GM12873 (cell line): ENCODE measurements around the gene IRF2BP1.

Source experiments
- TF ChIP-seq, protein P1 (sequence below): IDR thresholded peaks from 2 replicates; pipeline ENCODE4 v1.5.1; 2012; ENCODE audit warnings: low read depth, mild to moderate bottlenecking, moderate library complexity, low read length, control low read depth; ENCODE audit not compliant: insufficient read depth; ENCODE audit errors: missing control alignments

IRF2BP1 gene

DNA sequence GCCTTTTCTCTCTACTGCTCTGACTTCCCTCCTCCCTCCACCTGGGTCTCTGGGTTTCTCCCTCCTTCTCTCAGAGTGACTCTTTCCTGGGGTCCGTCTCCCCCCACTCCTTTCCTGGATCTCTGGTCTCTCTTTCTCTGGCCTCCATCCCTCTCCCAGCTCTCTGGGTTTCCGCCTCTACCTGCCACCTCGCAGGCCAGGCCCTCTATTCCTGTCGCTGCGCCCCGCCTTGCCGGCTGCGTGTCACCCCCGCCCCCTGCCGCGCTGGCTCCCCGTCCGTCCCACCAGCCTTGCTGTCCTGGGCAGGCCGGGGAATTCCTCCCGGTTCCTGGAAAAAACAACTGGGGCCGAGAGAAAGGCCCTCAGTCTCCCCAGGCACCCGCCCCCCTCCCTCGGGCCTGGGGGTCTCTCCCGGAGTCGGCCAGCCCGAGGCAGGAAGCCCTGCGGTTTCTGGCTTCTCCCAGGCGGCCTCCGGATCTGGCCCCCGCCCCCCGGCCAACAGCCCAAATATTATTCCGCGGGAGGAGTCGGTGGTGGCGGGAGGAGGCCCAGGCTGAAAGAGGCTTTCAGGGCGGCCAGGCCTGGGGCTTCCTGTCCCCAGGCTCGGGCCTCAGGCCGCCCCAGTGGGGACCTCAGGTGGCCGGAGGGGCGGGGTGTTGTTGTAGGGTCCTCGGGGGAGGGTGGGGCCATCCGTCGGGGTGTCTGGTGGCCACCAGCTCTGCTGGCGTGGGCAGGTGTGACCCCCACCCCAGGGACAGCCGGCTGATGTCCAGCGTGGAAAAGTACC lies 9.3 kb downstream of the IRF2BP1 start:
- TF ChIP-seq, protein P1, sequence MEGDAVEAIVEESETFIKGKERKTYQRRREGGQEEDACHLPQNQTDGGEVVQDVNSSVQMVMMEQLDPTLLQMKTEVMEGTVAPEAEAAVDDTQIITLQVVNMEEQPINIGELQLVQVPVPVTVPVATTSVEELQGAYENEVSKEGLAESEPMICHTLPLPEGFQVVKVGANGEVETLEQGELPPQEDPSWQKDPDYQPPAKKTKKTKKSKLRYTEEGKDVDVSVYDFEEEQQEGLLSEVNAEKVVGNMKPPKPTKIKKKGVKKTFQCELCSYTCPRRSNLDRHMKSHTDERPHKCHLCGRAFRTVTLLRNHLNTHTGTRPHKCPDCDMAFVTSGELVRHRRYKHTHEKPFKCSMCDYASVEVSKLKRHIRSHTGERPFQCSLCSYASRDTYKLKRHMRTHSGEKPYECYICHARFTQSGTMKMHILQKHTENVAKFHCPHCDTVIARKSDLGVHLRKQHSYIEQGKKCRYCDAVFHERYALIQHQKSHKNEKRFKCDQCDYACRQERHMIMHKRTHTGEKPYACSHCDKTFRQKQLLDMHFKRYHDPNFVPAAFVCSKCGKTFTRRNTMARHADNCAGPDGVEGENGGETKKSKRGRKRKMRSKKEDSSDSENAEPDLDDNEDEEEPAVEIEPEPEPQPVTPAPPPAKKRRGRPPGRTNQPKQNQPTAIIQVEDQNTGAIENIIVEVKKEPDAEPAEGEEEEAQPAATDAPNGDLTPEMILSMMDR = no peak

DNA sequence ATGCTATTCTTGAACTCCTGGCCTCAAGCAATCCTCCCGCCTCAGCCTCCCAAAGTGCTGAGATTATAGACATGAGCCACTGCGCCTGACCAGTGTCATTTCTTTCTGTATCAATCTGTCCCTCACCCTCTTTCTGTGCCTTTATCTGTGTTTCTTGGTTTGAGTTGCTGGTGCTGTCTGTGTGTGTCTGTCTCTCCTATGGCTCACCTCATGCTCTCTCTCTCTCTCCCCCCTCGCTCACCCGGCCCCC lies 9.9 kb downstream of the IRF2BP1 start:
- TF ChIP-seq, protein P1 = no peak

DNA sequence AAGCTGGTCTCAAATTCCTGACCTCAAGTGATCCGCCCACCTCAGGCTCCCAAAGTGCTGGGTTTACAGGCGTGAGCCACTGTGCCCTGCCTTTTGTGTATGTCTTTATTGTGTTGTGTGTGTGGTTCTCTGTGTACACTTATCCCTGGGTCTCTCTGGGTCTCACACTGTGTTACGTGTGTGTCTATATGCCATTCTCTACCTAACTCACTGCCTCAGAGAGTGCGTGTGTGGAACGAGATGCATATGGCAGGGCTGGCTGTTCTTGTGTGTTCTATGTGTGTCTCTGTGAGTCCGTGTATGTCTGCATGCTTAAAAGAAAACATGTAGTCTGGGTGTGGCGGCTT lies 11.3 kb downstream of the IRF2BP1 start:
- TF ChIP-seq, protein P1 = no peak

DNA sequence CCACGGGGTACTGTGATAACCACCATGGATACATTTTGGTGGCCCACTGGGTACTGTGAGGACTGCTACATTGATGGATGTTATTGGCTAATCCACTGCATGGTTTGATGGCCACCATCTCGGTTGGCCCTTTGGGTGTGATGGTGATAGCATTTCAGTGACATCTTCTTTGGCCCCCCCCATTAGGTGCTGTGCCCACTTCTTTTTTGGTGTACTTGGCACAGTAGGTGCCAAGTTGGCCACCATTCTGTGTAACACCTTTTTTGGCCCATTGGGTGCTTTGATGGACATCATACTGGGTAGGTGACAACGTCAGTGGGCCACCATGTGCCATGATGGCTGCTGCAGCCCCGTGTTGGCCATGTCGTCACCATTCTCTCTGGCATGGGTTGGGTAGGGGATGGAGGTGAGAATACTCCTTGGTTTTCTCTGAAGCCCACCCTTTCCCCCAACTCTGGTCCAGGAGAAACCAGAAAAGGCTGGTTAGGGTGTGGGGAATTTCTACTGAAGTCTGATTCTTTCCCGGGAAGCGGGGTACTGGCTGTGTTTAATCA lies 12.6 kb downstream of the IRF2BP1 start:
- TF ChIP-seq, protein P1 = no peak

DNA sequence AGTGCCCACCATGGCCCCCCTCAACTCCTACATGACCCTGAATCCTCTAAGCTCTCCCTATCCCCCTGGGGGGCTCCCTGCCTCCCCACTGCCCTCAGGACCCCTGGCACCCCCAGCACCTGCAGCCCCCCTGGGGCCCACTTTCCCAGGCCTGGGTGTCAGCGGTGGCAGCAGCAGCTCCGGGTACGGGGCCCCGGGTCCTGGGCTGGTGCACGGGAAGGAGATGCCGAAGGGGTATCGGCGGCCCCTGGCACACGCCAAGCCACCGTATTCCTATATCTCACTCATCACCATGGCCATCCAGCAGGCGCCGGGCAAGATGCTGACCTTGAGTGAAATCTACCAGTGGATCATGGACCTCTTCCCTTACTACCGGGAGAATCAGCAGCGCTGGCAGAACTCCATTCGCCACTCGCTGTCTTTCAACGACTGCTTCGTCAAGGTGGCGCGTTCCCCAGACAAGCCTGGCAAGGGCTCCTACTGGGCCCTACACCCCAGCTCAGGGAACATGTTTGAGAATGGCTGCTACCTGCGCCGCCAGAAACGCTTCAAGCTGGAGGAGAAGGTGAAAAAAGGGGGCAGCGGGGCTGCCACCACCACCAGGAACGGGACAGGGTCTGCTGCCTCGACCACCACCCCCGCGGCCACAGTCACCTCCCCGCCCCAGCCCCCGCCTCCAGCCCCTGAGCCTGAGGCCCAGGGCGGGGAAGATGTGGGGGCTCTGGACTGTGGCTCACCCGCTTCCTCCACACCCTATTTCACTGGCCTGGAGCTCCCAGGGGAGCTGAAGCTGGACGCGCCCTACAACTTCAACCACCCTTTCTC lies 13.6 kb downstream of the IRF2BP1 start:
- TF ChIP-seq, protein P1 = no peak

DNA sequence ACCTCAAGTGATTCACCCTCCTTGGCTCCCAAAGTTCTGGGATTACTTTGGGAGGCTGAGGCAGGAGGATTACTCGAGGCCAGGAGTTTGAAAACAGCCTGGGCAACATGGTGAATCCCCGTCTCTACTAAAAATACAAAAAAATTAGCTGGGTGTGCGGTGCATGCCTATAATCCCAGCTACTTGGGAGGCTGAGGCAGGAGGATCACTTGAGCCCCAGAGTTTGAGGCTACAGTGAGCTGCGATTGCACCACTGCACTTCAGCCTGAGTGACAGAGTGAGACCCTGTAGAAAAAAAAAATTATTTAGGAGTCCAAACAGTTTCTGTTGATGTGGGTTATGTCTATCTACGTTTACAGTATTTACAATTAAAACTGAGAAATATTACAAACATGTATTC lies 15.1 kb downstream of the IRF2BP1 start:
- TF ChIP-seq, protein P1 = no peak

DNA sequence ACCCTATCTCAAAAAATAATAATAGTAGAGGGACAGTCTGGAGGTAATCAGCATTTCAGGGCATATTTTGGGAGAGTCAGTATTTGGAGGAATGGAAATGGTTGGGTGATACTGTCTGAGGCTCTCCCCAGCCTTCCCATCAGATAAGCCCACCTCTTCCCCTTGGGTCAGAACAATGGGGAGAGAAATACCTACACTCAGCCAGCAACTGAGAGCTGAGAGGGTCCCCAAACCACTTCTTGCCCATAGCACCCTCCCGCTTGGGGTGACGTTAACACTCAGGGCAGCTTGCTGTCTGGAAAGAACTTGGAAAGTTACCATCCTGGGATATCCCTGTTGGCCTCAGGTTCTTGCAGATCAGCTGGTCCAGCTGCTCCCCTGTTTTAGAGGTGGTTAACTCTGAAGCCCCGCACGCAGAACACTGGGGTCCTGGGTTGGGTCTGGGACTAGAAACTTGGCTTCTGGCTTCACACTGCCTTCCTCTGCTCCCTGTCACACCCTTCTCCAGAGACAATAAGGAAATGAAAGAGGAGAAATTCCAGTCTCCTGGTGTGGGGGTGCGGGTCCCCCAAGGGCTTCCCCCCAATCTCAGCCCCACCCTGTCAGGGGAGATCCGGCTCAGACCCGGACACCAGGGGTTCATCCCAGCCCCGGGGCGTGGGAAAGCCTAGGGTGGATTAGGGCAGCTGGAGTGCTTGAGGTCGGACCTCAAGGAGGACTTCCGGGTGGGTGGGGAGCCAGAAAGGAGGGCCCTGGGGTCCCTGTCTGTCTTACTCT lies 19.4 kb downstream of the IRF2BP1 start:
- TF ChIP-seq, protein P1 = no peak
